Choroid plexus epithelial cell (primary cell): ENCODE measurements around the gene TMTC4.

ENCODE experiments used
- DNase-seq: peaks from one replicate; pipeline ENCODE4 v3.0.0-alpha.2; 2010; ENCODE audit warnings: low read depth
- H3K4me3 ChIP-seq: 2 replicates; pipeline ENCODE4 v1.5.1; 2011; ENCODE audit warnings: low read depth, mild to moderate bottlenecking, control low read depth, low read length, moderate library complexity
- TF ChIP-seq, protein P1 (sequence below): conservative IDR thresholded peaks from 2 replicates; pipeline ENCODE4 v1.5.1; 2011; ENCODE audit warnings: low read depth, mild to moderate bottlenecking, control low read depth, inconsistent platforms, low read length, moderate library complexity

TMTC4 gene

DNA sequence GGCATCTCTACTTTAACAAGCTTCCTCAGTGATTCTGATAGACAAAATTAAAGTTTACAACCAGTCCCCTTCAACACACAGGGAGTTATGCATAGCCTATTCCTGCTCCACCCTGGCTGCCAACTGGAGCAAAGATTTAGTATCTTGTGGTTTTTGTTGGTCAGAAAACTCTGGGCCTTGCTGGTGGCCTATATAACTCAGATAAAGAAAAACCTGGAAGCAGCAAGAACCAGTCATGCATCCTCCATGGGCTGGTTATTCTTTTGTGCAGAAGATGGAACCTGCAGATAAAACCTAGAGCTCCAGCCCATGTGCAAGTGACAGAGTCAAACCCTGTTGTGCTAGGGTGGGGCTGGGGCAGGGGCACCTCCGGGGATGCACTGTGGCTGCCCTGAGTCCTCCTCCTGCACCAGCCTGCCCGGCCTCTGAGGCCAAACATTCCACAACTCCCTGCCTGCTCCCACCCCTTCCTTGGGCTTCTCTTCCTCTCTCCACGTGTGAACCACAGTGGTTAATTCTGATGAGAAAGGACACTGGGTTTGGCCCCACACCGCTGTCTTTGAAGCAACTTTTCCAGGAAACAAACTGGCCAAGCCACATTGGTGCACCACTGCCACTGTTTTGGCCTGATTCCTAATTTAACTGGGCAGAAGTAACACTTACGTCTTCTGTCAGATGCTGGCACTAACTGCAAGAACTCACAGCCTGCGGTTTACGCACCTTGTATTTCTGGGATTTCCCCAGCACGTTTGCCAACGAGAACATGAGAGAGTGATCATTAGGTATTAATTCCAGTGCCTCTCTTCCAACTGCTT is 62.7 kb downstream of the TMTC4 start:
- no peak for DNase-seq
- no peak overlapping the region for H3K4me3 ChIP-seq
- TF ChIP-seq, protein P1, sequence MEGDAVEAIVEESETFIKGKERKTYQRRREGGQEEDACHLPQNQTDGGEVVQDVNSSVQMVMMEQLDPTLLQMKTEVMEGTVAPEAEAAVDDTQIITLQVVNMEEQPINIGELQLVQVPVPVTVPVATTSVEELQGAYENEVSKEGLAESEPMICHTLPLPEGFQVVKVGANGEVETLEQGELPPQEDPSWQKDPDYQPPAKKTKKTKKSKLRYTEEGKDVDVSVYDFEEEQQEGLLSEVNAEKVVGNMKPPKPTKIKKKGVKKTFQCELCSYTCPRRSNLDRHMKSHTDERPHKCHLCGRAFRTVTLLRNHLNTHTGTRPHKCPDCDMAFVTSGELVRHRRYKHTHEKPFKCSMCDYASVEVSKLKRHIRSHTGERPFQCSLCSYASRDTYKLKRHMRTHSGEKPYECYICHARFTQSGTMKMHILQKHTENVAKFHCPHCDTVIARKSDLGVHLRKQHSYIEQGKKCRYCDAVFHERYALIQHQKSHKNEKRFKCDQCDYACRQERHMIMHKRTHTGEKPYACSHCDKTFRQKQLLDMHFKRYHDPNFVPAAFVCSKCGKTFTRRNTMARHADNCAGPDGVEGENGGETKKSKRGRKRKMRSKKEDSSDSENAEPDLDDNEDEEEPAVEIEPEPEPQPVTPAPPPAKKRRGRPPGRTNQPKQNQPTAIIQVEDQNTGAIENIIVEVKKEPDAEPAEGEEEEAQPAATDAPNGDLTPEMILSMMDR: no peak

DNA sequence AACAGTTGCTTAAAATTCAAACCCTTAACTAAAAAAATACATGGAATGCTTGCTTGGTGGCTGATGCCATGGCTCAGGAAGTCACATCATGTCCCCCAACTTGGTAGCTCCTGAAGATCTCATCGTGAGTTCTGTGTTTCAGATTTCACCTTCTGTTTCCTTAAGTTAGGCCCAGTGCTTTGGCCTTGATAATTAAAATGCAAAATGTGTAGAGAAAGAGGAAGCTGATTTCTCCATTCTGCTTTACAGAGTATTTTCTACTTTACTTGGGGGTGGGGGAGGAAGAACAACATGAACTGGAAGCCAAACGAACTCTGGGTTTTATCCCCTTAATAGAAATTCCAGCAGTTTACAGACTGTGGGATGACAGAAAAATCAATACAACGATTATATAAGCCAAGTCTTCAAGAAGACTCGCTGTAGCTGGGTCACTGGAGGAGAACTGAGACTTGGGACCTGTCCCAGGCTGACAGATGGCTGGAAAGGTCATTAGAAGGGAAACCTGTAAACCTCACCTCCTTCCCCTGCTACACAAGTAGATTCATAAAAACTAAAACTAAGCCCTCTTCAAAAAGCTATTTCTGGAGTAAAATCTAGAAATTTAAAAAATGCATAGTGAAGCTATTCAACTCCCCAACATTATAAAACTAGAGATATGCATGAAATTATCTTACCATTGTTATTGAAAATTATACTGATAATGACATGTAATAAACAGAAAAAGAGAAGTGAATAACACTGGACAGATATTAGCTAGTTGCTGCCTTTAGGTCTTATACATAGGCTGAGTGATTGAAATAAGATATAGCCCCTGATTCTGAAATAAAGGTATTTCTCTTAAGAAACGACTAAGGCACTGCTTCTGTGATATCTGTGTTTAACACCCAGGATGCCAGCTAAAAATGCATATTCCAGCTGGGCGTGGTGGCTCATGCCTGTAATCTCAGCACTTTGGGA is 63.9 kb downstream of the TMTC4 start:
- DNase-seq: no peak
- no peak overlapping the region for H3K4me3 ChIP-seq
- TF ChIP-seq, protein P1: no peak

DNA sequence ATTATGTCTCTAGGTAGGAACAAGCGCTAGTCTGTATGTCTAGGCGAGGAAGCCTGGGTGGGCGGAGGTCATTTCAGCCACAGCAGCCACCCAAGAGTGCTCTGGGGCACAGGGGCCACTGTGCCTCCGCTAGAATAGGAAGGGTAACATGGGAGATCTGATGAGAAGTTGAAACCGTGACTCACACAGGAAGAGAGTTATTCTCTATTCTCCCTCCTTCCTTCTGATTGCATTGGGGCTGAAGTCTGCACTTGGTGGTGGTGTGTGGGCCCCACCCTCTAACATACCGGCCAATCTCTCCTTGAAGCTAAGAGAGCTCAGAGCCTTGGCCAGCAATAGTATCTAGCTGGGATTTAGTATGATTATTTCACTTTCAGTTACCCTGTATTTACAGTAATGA is 65.7 kb downstream of the TMTC4 start:
- DNase-seq: peak; percentile 34
- TF ChIP-seq, protein P1: no peak
- H3K4me3 ChIP-seq: no peak overlapping the region

DNA sequence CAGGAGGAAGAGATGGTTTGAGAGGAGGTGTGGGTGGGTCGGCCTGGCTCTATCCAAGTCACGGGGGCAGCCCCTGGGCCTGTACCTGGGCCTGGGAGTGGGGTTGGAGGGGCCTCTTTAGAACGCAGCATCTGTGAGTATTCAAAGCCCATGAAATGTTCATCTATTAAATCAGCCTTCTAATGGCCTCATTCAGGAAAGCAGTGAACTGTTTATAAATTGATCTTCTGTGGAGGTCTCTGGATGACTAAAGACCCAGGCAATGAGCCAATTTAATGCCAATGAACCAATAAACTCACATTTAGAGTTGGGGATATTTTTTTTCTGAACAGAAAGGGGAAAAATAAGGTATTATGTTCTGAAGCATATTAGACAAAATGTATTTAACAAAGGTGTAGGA is 66.1 kb downstream of the TMTC4 start:
- no peak overlapping the region for H3K4me3 ChIP-seq
- no peak for DNase-seq
- TF ChIP-seq, protein P1: no peak

DNA sequence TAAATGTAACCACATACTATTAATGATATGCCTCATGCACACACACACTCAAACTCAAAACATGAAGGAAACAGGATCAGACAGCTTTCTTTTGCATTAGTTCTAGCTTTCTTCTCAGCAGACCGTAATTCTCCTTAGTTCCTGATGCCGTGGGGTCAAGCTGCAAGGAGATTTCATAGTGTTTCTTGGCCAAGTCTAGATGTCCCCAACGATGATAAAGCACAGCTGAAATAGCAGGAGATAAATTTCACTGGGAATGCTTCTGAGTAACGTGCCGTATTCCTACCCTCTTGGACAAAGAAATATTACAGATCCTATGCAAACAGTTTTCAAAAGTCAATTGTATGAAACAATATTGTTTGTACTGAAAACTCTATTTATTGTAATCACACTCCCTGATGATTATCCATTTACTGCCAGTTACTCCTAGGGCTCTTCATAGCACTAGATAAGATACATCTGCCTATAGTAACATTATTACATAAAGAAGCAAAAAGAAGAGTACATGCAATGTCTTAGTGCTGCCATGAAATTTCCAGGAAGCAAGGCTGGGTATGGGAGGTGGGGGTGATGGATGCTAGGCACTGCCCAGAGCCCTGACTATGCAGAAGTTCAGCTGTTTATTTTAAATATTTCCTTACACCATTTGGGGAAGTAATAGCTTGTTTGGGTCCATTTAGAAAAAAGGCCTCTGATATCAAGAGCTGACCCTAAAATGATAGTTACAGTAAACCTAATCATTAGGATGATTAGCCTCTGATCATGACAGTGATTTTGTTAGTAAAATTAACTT is 69.5 kb downstream of the TMTC4 start:
- no peak for DNase-seq
- TF ChIP-seq, protein P1: no peak

DNA sequence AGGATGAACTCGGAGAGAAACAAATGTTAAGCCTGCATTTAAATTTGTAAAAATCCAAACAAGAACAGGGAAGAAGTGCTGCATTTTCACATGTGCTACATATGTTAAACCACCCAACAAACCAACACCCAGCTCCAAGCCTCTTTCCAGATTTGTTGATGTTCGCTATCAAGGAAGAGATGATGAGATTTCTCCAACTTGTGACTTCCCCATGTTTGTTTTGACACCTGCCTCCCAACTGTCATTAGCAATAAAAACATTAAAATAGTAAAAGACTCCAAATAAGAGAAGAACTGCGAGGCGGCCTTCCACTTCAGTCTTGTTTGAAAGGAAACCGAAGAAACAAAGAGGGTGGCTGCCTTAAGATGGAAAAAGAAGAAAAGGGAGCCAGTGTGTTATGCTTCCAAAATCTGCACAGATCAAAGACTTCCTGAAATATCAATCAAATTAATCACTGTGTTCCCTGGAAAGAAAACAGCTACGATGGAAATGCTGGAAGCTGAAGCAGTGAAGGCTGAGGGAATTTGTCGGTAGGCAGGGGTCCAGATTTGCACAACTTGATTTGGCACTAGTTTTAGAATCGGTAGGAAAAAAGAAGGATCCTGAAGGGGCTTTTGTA is 72.0 kb downstream of the TMTC4 start:
- no peak for DNase-seq
- H3K4me3 ChIP-seq: no peak overlapping the region
- TF ChIP-seq, protein P1: no peak

More for the DNA sequence above, 69.5 kb downstream of the TMTC4 start:
- no peak overlapping the region for H3K4me3 ChIP-seq
